Heart right ventricle (tissue), 16 donors: ENCODE measurements around the gene CNN1. TPM values are rescaled to one million over a fixed set of nuclear protein-coding genes. Genes with fewer than 3 reads are reported as not detected.

ENCODE experiments used
- ATAC-seq, 8 donors: fragments of 200-7000 bp; cut with Tn5 transposase; one replicate each; pipeline ENCODE4 v1.9.1; 2020; ENCODE audit warnings: mild to moderate bottlenecking in 8 of 8, moderate library complexity in 8 of 8, moderate number of reproducible peaks in 1 of 8
- DNase-seq, 2 donors: peaks; one replicate each; pipeline ENCODE4 v3.0.0-alpha.2; 2020
- H3K27ac ChIP-seq, 10 donors: fragments of 200-600 bp; sonication (generic) in 2 of 10; one replicate each; pipeline versions ENCODE4 v1.5.0 to v1.8.0; 2020 to 2022; ENCODE audit warnings: mild to moderate bottlenecking in 3 of 10
- H3K27me3 ChIP-seq, 7 donors: fragments of 200-600 bp; one replicate each; pipeline ENCODE4 v1.8.0; 2021 to 2022; ENCODE audit warnings: mild to moderate bottlenecking in 2 of 7
- H3K36me3 ChIP-seq, 9 donors: fragments of 200-600 bp; sonication (generic) in 1 of 9; one replicate each; pipeline versions ENCODE4 v1.5.0 to v1.8.0; 2020 to 2022; ENCODE audit warnings: mild to moderate bottlenecking in 2 of 9
- H3K4me1 ChIP-seq, 9 donors: fragments of 200-600 bp; sonication (generic) in 1 of 9; one replicate each; pipeline versions ENCODE4 v1.5.0 to v1.8.0; 2020 to 2022; ENCODE audit warnings: mild to moderate bottlenecking in 4 of 9
- H3K4me3 ChIP-seq, 10 donors: fragments of 200-600 bp; sonication (generic) in 2 of 10; one replicate each; pipeline versions ENCODE4 v1.5.0 to v1.8.0; 2020 to 2022; ENCODE audit warnings: mild to moderate bottlenecking in 7 of 10, moderate library complexity in 2 of 10
- H3K9me3 ChIP-seq, 11 donors: fragments of 200-600 bp in 10 of 11; sonication (generic) in 2 of 11; one replicate each; pipeline versions ENCODE4 v1.5.0 to v1.8.0; 2013 to 2022; ENCODE audit warnings: mild to moderate bottlenecking in 2 of 11, control low read depth in 1 of 11, moderate library complexity in 1 of 11
- WGBS, 2 donors: extraction: QIAGEN DNeasy Blood & Tissue Kit; methylation state at CpG; one replicate each; pipeline ENCODE4 v1.1.7; 2013; ENCODE audit warnings: inconsistent platforms in 1 of 2; 5-methylcytosine and 5-hydroxymethylcytosine counted together
- intact Hi-C, 10 donors: fragments of 100-400 bp; cut with DNase I; formaldehyde crosslinking; loops; one replicate each; pipeline versions ENCODE4 v1.11.1 to v1.14.2; 2022
- polyA plus RNA-seq, 2 donors: library from polyadenylated mRNA; stranded (reverse); fragments of 200-250 nt; gene quantifications; one replicate each; pipeline ENCODE4 v1.2.3, GENCODE V29; 2013
- total RNA-seq, 10 donors: library from RNA; stranded (reverse); fragmentation: NEBNext Ultra II Directional in 3 of 10; extraction: Animal tissue kit (Norgen Biotek cat#: 25700) in 3 of 10; gene quantifications; one replicate each; pipeline versions ENCODE4 v1.2.1 to v1.2.4, GENCODE V29; 2021 to 2023
- TF ChIP-seq, protein P1 (sequence below), 9 donors: fragments of 200-600 bp; sonication (generic) in 2 of 9; IDR thresholded peaks; one replicate each; pipeline versions ENCODE4 v1.5.0 to v1.8.0; 2021 to 2022; ENCODE audit warnings: antibody characterized with exemption in 9 of 9, mild to moderate bottlenecking in 5 of 9, moderate library complexity in 1 of 9
- donor health status: Arrhythmogenic right ventricular cardiomyopathy.
- donor health status: ischemic (EF 13 %, LVEDD 7.1; RV severe dilation, severe dysfunction).
- donor health status: healthy with polysubstance abuse.
- donor health status: DM: no; HTN: yes; CAD: no.
- donor health status: DM: no; HTN: no; CAD: no.
- donor health status: ischemic (EF 25% LVEDD 6.9; RV normal size, moderate dysfunction).
- donor health status: ischemic (EF 25% LVEDD 5.7; RV mildly dilated, moderate dysfunction).
- donor health status: healthy.
- donor health status: DM: yes; HTN: yes; CAD: no.
- donor health status: Ischemic cardiomyopathy.
- donor health status: ischemic (EF 35%, LVEDD 5.7; RV mildly dilated, moderate dysfunction).
- donor health status: nonischemic (EF 11% LVEDD 7.7; RV severe dilation, severe dysfunction).
- donor health status: DM: yes; HTN: yes; CAD: no.
- donor health status: PGD.
- donor health status: ischemic (EF 29% LVEDD 5.4; RV normal size, mild dysfunction).
- donor health status: nonischemic (EF 23%, LVEDD 6.1; RV moderate dilation, normal function).

CNN1 gene
- total and polyA plus RNA-seq, 12 donors, result 63.4 to 678 (median 163) TPM

DNA sequence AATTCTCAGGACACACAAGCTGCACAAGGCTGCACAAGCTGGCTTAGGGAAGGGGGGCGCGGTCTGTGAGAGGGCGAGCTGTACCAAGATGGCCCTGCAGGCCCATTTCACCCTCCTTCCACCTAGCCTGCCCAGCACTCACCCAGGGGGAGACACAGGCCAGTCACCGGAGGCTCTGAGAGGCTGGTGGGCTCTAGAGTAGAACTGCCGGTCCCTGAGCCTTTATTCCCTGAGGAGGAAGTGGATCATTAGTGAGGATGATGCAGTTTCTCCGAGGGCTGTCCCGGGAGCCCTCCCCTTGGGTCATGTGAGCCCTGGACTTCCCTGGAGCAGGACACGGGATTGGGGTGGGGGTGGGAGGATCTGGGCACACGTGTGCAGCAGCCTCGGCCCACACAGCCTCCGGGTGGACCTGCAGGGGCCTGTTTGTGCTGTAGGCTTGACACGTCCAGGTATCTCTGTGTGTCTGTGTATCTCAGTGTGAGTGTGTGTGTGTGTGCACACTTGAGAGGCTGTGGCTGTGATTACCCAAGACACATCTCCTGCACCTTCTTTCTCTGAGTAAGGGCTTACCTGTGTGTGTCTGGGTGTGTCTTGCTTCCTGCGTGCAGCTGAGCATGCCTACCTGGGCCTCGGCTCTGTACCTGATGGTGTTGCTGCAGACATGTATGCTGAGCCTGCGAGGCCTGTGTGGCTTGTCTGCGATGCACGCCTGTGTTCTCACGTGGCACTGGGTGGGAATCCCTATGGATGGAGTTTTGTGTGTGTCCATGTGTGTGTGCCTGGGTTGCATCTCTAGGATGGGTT is 39.0 kb downstream of the CNN1 start, which contains the start of gene ACP5:
Gene ACP5 (minus strand): TSS at position 195 of the 807 bp plus-strand sequence. CDS start 328 bp downstream, outside the sequence.
- Histone ChIP-seq H3K36me3 (no peaks in the 10 kb centered on the region), H3K4me3 (peak within 1 kb of the TSS in 8 of 10 donors; percentile 17 to 61 (median 40)), H3K4me1 (peaks cover 0 to 61% (median 11%) of the 10 kb centered on the region in 9 donors), H3K27ac (peak within 1 kb of the TSS in 2 of 10 donors; percentile 41 to 87), H3K9me3 (no peaks in the 10 kb centered on the region), H3K27me3 (peaks cover 0 to 28% (median 10%) of the 10 kb centered on the region in 7 donors)
- intact Hi-C loops, result no loop called here
- WGBS, 2 donors, result 63 to 71% methylated on average over 18 of the region's 18 CpGs
- peak in 7 of 8 donors; percentile 38 to 42 (median 40) for ATAC-seq
- TF ChIP-seq, protein P1, sequence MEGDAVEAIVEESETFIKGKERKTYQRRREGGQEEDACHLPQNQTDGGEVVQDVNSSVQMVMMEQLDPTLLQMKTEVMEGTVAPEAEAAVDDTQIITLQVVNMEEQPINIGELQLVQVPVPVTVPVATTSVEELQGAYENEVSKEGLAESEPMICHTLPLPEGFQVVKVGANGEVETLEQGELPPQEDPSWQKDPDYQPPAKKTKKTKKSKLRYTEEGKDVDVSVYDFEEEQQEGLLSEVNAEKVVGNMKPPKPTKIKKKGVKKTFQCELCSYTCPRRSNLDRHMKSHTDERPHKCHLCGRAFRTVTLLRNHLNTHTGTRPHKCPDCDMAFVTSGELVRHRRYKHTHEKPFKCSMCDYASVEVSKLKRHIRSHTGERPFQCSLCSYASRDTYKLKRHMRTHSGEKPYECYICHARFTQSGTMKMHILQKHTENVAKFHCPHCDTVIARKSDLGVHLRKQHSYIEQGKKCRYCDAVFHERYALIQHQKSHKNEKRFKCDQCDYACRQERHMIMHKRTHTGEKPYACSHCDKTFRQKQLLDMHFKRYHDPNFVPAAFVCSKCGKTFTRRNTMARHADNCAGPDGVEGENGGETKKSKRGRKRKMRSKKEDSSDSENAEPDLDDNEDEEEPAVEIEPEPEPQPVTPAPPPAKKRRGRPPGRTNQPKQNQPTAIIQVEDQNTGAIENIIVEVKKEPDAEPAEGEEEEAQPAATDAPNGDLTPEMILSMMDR (IDR thresholded peaks at IDR 0.05), result no peak
- no peak for DNase-seq

DNA sequence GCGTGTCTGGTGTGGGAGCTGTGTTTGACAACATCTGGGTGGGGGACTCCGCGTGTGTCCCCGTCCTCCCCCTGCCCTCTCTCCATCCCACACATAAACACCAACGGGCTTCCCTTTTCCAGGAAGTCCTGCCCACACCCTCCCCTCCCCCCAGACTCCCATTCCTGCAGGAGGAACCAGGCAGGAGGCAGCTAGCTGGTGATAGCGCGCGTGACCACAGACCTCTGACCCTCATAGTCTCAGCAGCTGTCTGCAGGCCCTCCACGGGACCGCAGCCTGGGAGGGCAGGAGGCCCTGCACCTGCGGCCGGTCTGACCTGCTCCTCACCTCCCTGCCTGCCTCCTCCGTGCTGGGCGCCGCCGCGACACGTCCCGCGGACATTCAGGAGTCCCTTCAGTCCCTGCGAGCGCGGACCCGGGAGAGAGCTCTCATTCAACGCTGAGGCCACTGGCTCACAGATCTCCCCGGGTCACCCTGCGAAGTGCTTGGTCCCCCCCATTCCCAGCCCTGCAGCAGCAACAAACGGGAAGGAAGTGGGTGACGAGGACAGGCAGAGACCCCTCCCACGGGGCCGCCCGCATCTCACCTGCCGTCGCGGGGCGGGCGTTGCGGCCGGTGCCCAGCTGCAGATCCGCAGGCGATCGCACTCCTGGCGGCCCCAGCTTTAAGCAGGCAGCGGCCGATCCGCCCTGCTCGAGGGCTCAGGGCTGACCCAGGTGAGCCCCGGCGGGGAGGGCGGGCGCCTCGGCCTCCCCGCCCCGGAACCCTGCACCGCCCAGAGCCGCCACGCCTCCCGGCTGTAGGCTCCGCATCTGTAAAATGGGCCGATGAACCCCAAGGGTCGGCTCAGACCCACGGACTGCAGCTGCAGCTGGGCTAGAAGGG is 39.8 kb downstream of the CNN1 start:
- Histone ChIP-seq H3K9me3 (no peaks in the 10 kb centered on the region), H3K36me3 (no peaks in the 10 kb centered on the region), H3K4me1 (peaks cover 0 to 66% (median 11%) of the 10 kb centered on the region in 9 donors), H3K4me3 (peak overlapping the region in 8 of 10 donors; percentile 17 to 61 (median 40)), H3K27me3 (peaks cover 0 to 28% (median 10%) of the 10 kb centered on the region in 7 donors), H3K27ac (peak overlapping the region in 2 of 10 donors; percentile 41 to 87)
- DNase-seq (peak; percentile 46 to 54), ATAC-seq (peak in 7 of 8 donors; percentile 32 to 57 (median 48))
- intact Hi-C loops, result no loop called here
- WGBS, 2 donors, result 19 to 20% methylated on average over 62 of the region's 62 CpGs
- TF ChIP-seq, protein P1 (IDR thresholded peaks at IDR 0.05), result no peak

DNA sequence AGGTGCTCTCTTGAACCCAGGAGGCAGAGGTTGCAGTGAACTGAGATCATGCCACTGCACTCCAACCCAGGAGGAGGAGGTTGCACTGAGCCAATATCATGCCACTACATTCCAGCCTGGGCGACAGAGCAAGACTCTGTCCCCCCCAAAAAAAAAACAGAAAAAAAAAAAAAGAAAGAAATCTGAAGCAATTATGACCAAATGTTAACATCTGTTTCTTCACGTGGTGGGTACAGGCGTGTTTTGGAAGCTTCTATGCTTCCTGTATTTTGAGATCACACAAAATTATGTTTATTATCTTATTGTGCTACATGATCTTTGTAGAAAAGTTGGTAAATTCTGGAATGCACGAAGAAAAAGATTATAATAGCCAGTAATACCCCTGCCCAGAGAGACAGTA is 41.5 kb downstream of the CNN1 start:
- WGBS, 2 donors, result 70 to 78% methylated on average over 4 of the region's 4 CpGs
- Histone ChIP-seq H3K4me1 (peaks cover 0 to 74% (median 11%) of the 10 kb centered on the region in 9 donors), H3K27ac (peak overlapping the region in 1 of 10 donors; percentile 87), H3K27me3 (peaks cover 0 to 28% (median 10%) of the 10 kb centered on the region in 7 donors), H3K9me3 (no peaks in the 10 kb centered on the region), H3K4me3 (no peak overlapping the region), H3K36me3 (no peaks in the 10 kb centered on the region)
- DNase-seq (no peak), ATAC-seq (no peak)
- intact Hi-C loops, result loop anchor here in 6 of 10 donors (10.0 kb wide), 2 partner anchors 45 to 285 kb away; partner anchors contain the start of genes TSPAN16 (in 5 of the 6) and CNN1 (in 1 of the 6)
- TF ChIP-seq, protein P1 (IDR thresholded peaks at IDR 0.05), result no peak
